OCI-LY3 (cell line): ENCODE results near the gene UPP1.

ENCODE experiments used
- CTCF ChIP-seq: fragments of 200-600, 300-600 bp; sonication (generic); IDR thresholded peaks from 2 replicates; pipeline ENCODE4 v1.5.1; 2014; ENCODE audit warnings: antibody characterized with exemption, low read length, low read depth
- EZH2phosphoT487 ChIP-seq: fragments of 200-600 bp; shearing (Covaris generic); IDR thresholded peaks from 2 replicates; pipeline ENCODE4 v1.6.1; 2018; ENCODE audit warnings: antibody characterized with exemption, mixed run types, low read depth

- TF ChIP-seq CTCF: no peak
- no peak for TF ChIP-seq EZH2phosphoT487
These were observed 52.5 kb downstream of the UPP1 start for GRCh38 chr7:48141521-48141920.
